ENCODE results near the gene CDK19.
"Not testable (repeated sequence)": the region's sequence is repeated elsewhere in the genome, so short reads cannot be mapped to it uniquely, and the experiment has no call there.

The CDK19 gene

DNA sequence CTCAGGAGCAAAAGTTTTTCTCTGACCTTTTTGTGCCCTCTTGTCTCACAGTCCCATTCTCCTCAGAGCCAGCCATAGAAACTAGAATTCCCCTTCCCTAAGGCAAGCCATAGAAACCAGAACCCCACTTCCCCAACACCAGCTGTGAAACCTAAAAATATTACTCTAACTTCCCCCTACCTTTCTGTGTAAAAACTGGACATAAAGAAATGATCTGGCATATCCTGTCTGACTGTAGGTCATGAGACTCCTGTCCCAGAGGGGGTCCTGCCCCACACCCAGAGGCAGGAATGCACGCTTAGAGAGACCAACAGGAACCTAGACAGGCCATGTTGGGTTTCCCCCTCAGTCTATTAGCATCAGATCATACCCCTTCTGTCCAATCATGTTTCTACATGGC, 198.2 kb downstream of the CDK19 start:
- no peak for DNase-seq

- no peak for DNase-seq
Measured at GRCh38 chr6:110615722-110616121, 199.5 kb downstream of the CDK19 start.

- DNase-seq: no peak
Measured at GRCh38 chr6:110614586-110614985, 200.7 kb downstream of the CDK19 start.

DNA sequence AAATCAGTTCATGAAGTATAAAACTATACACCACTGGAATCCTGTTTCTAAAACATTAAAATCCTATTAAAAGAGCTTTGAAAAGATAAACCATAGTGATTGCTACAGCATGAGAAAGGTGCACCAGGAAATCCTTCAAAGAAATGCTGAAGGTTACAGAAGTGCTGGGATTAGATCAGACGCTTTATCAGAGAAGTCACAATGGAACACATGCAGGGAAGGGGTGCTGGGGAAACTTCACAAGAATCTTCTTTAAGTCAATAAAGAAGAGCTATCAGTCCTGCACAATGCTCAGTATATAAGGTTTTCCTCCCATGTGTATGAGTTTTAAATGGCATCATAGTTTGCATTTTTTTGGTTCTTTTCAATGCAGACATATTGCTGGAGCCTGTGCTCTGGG, 201.2 kb downstream of the CDK19 start:
- no peak for DNase-seq

DNA sequence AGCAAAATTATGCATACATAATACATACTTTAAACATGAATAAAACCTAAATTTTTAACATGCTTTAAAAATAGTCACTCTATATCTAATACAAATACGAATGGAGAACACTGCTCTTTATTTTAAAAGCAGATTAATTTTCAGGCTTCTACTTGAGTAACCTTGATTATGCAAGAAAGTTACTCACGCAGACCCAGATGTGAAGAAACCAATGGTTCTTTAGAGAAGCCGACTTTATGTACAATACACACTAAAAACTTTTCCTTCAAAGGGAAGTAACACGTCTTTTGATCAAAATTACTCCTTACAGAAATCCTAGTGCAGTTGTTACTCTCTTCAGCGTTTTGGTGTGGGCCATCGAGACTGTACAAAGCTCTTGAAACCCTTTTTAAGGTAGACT, 201.9 kb downstream of the CDK19 start:
- DNase-seq: no peak

- DNase-seq: no peak
Measured at GRCh38 chr6:110612298-110612697, 203.0 kb downstream of the CDK19 start.

GRCh38 chr6:110609101-110609500, 206.2 kb downstream of the CDK19 start:
- DNase-seq: no peak

DNA sequence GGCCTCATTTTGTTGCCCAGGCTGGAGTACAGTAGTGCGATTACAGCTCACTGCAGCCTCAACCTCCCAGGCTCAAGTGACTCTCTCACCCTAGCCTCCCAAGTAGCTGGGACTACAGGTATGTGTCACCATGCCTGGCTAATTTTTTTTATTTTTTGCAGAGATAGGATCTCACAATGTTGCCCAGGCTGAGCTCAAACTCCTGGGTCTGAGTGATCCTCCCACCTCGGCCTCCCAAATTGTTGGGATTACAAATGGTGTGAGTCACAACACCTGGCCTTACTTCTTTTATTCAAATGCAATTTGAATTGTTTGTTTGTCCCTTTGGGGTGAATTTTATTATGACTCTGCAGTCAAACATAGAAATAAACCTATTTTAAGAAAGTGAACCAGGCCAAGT, 207.1 kb downstream of the CDK19 start:
- no peak for DNase-seq

DNA sequence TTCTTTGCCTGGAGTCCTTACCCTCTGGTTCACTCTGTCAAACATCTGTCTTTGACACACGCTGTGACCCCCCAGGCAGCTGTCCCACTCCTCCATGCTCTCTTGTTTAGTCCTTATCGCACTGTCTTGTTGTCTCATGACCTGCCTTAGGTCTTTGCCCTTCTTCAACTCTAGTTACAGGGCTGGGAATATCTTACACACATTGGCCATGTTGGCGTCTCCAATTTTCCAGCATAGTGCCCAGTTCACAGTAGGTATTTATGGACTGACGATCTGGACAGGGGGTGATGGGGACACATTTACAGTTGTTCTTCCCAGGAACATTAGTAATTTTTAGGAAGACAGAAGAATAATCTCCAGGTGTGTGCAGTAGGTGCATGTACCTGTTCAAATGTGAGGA, 209.1 kb downstream of the CDK19 start:
- DNase-seq: no peak

GRCh38 chr6:110600640-110601039, 214.6 kb downstream of the CDK19 start:
- not testable (repeated sequence) for DNase-seq

- DNase-seq: no peak
Measured at GRCh38 chr6:110597761-110598160, 217.5 kb downstream of the CDK19 start.

GRCh38 chr6:110596354-110596753, 218.9 kb downstream of the CDK19 start:
- no peak for DNase-seq

GRCh38 chr6:110595112-110595511, 220.2 kb downstream of the CDK19 start:
- no peak for DNase-seq

GRCh38 chr6:110593637-110594036, 221.6 kb downstream of the CDK19 start:
- DNase-seq: no peak

GRCh38 chr6:110592765-110593164, 222.5 kb downstream of the CDK19 start:
- DNase-seq: no peak

- no peak for DNase-seq
Measured at GRCh38 chr6:110590821-110591351, 224.4 kb downstream of the CDK19 start.

- no peak for DNase-seq
Measured at GRCh38 chr6:110589865-110590513, 225.3 kb downstream of the CDK19 start.

- DNase-seq: no peak
Measured at GRCh38 chr6:110587328-110587727, 227.9 kb downstream of the CDK19 start.

DNA sequence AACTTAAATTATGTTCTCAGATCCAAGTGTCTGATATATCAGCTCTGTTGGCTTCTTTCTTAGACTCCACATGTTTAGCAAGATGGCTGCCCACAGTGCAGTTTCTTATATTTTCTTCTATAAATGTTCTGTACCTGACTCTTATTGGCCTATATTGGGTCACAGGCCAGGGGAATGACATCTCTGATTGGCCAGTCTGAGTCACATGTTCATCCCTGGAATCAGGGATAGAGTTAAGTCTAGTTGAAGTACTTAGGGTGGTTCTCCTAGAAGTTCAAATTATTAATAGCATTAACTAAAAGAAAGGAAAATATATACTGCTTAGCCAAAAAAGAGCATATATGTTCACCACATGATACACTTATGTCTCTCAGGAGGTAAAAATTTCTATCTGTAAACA, 233.6 kb downstream of the CDK19 start:
- DNase-seq: no peak

GRCh38 chr6:110577596-110578167, 237.6 kb downstream of the CDK19 start:
- DNase-seq: not testable (repeated sequence)

DNA sequence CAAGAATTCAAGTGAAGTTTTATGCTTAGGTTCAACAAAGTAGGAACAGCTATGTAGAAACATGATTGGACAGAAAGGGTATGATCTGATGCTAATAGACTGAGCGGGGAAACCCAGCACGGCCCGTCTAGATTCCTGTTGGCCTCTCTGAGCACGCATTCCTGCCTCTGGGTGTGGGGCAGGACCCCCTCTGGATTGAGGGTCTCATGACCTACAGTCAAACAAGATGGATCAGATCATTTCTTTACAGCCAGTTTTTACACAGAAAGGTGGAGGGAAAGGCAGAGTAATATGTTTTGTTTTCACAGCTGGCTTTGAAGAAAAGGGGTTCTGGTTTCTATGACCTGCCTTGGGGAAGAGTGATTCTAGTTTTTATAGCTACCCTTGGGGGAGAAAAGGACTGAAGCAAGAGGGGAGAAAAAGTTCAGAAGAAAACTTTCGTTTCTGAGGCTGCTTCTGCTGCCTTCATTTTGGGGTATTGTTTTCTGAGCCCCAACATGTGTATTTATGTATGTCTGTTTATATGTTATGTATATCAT, 239.3 kb downstream of the CDK19 start:
- DNase-seq: no peak

DNA sequence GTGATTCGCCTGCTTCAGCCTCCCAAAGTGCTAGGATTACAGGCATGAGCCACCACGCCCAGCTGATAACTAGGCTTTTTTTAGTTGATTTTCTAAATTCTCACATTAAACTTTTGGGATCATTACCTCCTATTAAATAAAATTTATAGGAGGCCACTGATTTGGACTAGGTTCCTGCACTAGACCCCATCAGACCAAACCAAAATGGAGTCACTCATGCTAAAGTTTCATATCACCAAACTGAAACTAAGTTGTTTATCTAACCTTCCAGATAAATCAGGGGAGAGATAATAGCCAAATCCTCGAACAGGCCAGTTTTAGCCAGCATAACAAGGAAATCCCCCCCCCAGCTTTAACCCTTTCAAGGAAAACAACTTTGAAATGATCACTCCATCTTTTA, 240.5 kb downstream of the CDK19 start:
- no peak for DNase-seq

- no peak for DNase-seq
Measured at GRCh38 chr6:110573537-110573936, 241.7 kb downstream of the CDK19 start.

DNA sequence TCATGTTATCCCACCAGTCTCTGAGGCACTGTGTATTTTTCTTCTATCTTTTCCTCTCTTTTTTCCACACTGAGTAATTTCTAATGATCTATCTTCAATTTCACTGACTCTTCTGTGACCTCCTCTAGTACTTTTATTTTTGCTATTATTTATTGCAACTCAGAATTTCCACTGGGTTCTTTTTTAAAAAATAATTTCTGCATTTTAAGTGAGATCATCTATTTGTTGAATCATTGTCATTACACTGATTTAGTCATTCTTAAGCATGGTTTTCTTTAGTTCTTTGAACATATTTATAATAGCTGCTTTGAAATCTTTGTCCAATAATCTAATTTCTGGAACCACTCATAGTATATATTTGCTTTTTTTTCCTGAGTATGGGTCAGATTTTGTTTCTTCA, 242.1 kb downstream of the CDK19 start:
- DNase-seq: no peak
